Measurements from ENCODE around the gene PPP1R13B.
A peak's percentile ranks its signal among the peaks of the same experiment; 100 is the strongest.

PPP1R13B gene

GRCh38 chr14:103746701-103747100 lies 100.7 kb downstream of the PPP1R13B start:
- WGBS, 2 donors (ENCODE audit: extremely low coverage in 2 of 2, insufficient read length in 2 of 2, insufficient replicate concordance in 1 of 2), result no CpG with 5 or more reads among the region's 10 CpGs
- H3K9ac ChIP-seq (ENCODE audit: low read depth, low read length, poor library complexity), result no peak overlapping the region

GRCh38 chr14:103745424-103745823 lies 102.0 kb downstream of the PPP1R13B start:
- no CpG with 5 or more reads among the region's 5 CpGs for WGBS, 2 donors (ENCODE audit: extremely low coverage in 2 of 2, insufficient read length in 2 of 2, insufficient replicate concordance in 1 of 2)
- Histone ChIP-seq H3K4me1 (ENCODE audit: control insufficient read depth in 2 of 2, insufficient read depth in 1 of 2, low read depth in 1 of 2, low read length in 2 of 2) (no peaks in the 10 kb centered on the region), H2BK5ac (ENCODE audit: low read length) (no peak overlapping the region), H3K27ac (replicated peaks; ENCODE audit: low read length) (no peak overlapping the region), H3K9ac (ENCODE audit: low read depth, low read length, poor library complexity) (no peak overlapping the region), H4K8ac (ENCODE audit: low read depth, low read length) (no peak overlapping the region), H3K23ac (ENCODE audit: low read depth, low read length, poor library complexity) (no peak overlapping the region), H3K9me3 (replicated peaks in 1 of 2; ENCODE audit: control insufficient read depth in 2 of 2, insufficient read depth in 1 of 2, low read depth in 1 of 2, low read length in 2 of 2) (no peaks in the 10 kb centered on the region), H2BK120ac (ENCODE audit: low read depth, low read length) (no peak overlapping the region), H2BK15ac (ENCODE audit: low read length) (no peak overlapping the region), H3K27me3 (ENCODE audit: control insufficient read depth in 3 of 3, insufficient read depth in 3 of 3, low read depth in 1 of 3, low read length in 3 of 3) (no peaks in the 10 kb centered on the region), H3K4me2 (ENCODE audit: insufficient read depth, low read length, poor library complexity, severe bottlenecking) (no peak overlapping the region), H2BK12ac (ENCODE audit: low read length) (no peak overlapping the region), H3K14ac (ENCODE audit: low read length) (no peak overlapping the region), H4K91ac (ENCODE audit: low read depth, low read length, poor library complexity) (no peak overlapping the region), H3K79me1 (ENCODE audit: low read depth, low read length) (no peaks in the 10 kb centered on the region), H3K18ac (ENCODE audit: low read length) (no peak overlapping the region), H3K36me3 (replicated peaks in 1 of 2; ENCODE audit: control insufficient read depth in 2 of 2, insufficient read depth in 2 of 2, low read length in 2 of 2) (peaks cover 0 to 2% of the 10 kb centered on the region in 2 donors), H2AFZ (ENCODE audit: low read length) (no peak overlapping the region), H3K4ac (ENCODE audit: low read length) (no peak overlapping the region), H2AK5ac (ENCODE audit: low read depth, low read length) (no peak overlapping the region), H3K4me3 (ENCODE audit: low read length in 2 of 2) (no peak overlapping the region)
- DNase-seq (ENCODE audit: low spot score), result no peak

More at GRCh38 chr14:103746701-103747100, 100.7 kb downstream of the PPP1R13B start:
- Histone ChIP-seq H2BK120ac (ENCODE audit: low read depth, low read length) (no peak overlapping the region), H4K91ac (ENCODE audit: low read depth, low read length, poor library complexity) (no peak overlapping the region), H3K18ac (ENCODE audit: low read length) (no peak overlapping the region), H2BK12ac (ENCODE audit: low read length) (no peak overlapping the region), H2BK5ac (ENCODE audit: low read length) (no peak overlapping the region), H4K8ac (ENCODE audit: low read depth, low read length) (no peak overlapping the region), H3K4me1 (ENCODE audit: control insufficient read depth in 2 of 2, insufficient read depth in 1 of 2, low read depth in 1 of 2, low read length in 2 of 2) (no peaks in the 10 kb centered on the region), H3K36me3 (replicated peaks in 1 of 2; ENCODE audit: control insufficient read depth in 2 of 2, insufficient read depth in 2 of 2, low read length in 2 of 2) (peaks cover 0 to 2% of the 10 kb centered on the region in 2 donors), H3K27me3 (ENCODE audit: control insufficient read depth in 3 of 3, insufficient read depth in 3 of 3, low read depth in 1 of 3, low read length in 3 of 3) (no peaks in the 10 kb centered on the region), H2BK15ac (ENCODE audit: low read length) (no peak overlapping the region), H3K4me2 (ENCODE audit: insufficient read depth, low read length, poor library complexity, severe bottlenecking) (no peak overlapping the region), H2AK5ac (ENCODE audit: low read depth, low read length) (no peak overlapping the region), H3K14ac (ENCODE audit: low read length) (no peak overlapping the region), H3K27ac (replicated peaks; ENCODE audit: low read length) (no peak overlapping the region), H3K79me1 (ENCODE audit: low read depth, low read length) (no peaks in the 10 kb centered on the region), H3K23ac (ENCODE audit: low read depth, low read length, poor library complexity) (no peak overlapping the region), H3K4me3 (ENCODE audit: low read length in 2 of 2) (peak overlapping the region in 1 of 2 donors; percentile 43), H3K4ac (ENCODE audit: low read length) (no peak overlapping the region), H3K9me3 (replicated peaks in 1 of 2; ENCODE audit: control insufficient read depth in 2 of 2, insufficient read depth in 1 of 2, low read depth in 1 of 2, low read length in 2 of 2) (no peaks in the 10 kb centered on the region), H2AFZ (ENCODE audit: low read length) (no peak overlapping the region)
- no peak for DNase-seq (ENCODE audit: low spot score)

GRCh38 chr14:103744621-103745395 lies 102.6 kb downstream of the PPP1R13B start:
- H2AK5ac ChIP-seq (ENCODE audit: low read depth, low read length), result no peak overlapping the region
- H3K36me3 ChIP-seq (replicated peaks in 1 of 2; ENCODE audit: control insufficient read depth in 2 of 2, insufficient read depth in 2 of 2, low read length in 2 of 2), result peaks cover 0 to 2% of the 10 kb centered on the region in 2 donors
- H3K14ac ChIP-seq (ENCODE audit: low read length), result no peak overlapping the region
- no CpG with 5 or more reads among the region's 15 CpGs for WGBS, 2 donors (ENCODE audit: extremely low coverage in 2 of 2, insufficient read length in 2 of 2, insufficient replicate concordance in 1 of 2)
- H3K79me1 ChIP-seq (ENCODE audit: low read depth, low read length), result no peaks in the 10 kb centered on the region
- H3K4me3 ChIP-seq (ENCODE audit: low read length in 2 of 2), result no peak overlapping the region
- no peaks in the 10 kb centered on the region for H3K4me1 ChIP-seq (ENCODE audit: control insufficient read depth in 2 of 2, insufficient read depth in 1 of 2, low read depth in 1 of 2, low read length in 2 of 2)
- H2BK120ac ChIP-seq (ENCODE audit: low read depth, low read length), result no peak overlapping the region
- no peak overlapping the region for H3K4ac ChIP-seq (ENCODE audit: low read length)
- H2BK15ac ChIP-seq (ENCODE audit: low read length), result no peak overlapping the region
- H4K91ac ChIP-seq (ENCODE audit: low read depth, low read length, poor library complexity), result no peak overlapping the region
- no peak overlapping the region for H2BK5ac ChIP-seq (ENCODE audit: low read length)
- H3K27ac ChIP-seq (replicated peaks; ENCODE audit: low read length), result no peak overlapping the region
- no peaks in the 10 kb centered on the region for H3K9me3 ChIP-seq (replicated peaks in 1 of 2; ENCODE audit: control insufficient read depth in 2 of 2, insufficient read depth in 1 of 2, low read depth in 1 of 2, low read length in 2 of 2)
- H3K9ac ChIP-seq (ENCODE audit: low read depth, low read length, poor library complexity), result no peak overlapping the region
- H2BK12ac ChIP-seq (ENCODE audit: low read length), result no peak overlapping the region
- no peak overlapping the region for H3K18ac ChIP-seq (ENCODE audit: low read length)
- no peak overlapping the region for H4K8ac ChIP-seq (ENCODE audit: low read depth, low read length)
- no peak overlapping the region for H3K4me2 ChIP-seq (ENCODE audit: insufficient read depth, low read length, poor library complexity, severe bottlenecking)
- H3K23ac ChIP-seq (ENCODE audit: low read depth, low read length, poor library complexity), result no peak overlapping the region
- H3K27me3 ChIP-seq (ENCODE audit: control insufficient read depth in 3 of 3, insufficient read depth in 3 of 3, low read depth in 1 of 3, low read length in 3 of 3), result no peaks in the 10 kb centered on the region
- no peak overlapping the region for H2AFZ ChIP-seq (ENCODE audit: low read length)
- DNase-seq (ENCODE audit: low spot score), result no peak

- Histone ChIP-seq H3K27me3 (ENCODE audit: control insufficient read depth in 3 of 3, insufficient read depth in 3 of 3, low read depth in 1 of 3, low read length in 3 of 3) (no peaks in the 10 kb centered on the region), H2AFZ (ENCODE audit: low read length) (no peak overlapping the region), H2AK5ac (ENCODE audit: low read depth, low read length) (peak overlapping the region; percentile 43), H3K79me1 (ENCODE audit: low read depth, low read length) (no peaks in the 10 kb centered on the region), H3K36me3 (replicated peaks in 1 of 2; ENCODE audit: control insufficient read depth in 2 of 2, insufficient read depth in 2 of 2, low read length in 2 of 2) (peaks cover 0 to 5% of the 10 kb centered on the region in 2 donors), H2BK120ac (ENCODE audit: low read depth, low read length) (no peak overlapping the region), H3K4me1 (ENCODE audit: control insufficient read depth in 2 of 2, insufficient read depth in 1 of 2, low read depth in 1 of 2, low read length in 2 of 2) (no peaks in the 10 kb centered on the region), H3K4me2 (ENCODE audit: insufficient read depth, low read length, poor library complexity, severe bottlenecking) (no peak overlapping the region), H3K27ac (replicated peaks; ENCODE audit: low read length) (no peak overlapping the region), H3K23ac (ENCODE audit: low read depth, low read length, poor library complexity) (no peak overlapping the region), H3K14ac (ENCODE audit: low read length) (peak overlapping the region; percentile 14), H3K4ac (ENCODE audit: low read length) (no peak overlapping the region), H2BK12ac (ENCODE audit: low read length) (no peak overlapping the region), H3K4me3 (ENCODE audit: low read length in 2 of 2) (no peak overlapping the region), H4K8ac (ENCODE audit: low read depth, low read length) (no peak overlapping the region), H2BK15ac (ENCODE audit: low read length) (no peak overlapping the region), H4K91ac (ENCODE audit: low read depth, low read length, poor library complexity) (no peak overlapping the region), H3K18ac (ENCODE audit: low read length) (peak overlapping the region; percentile 2), H3K9me3 (replicated peaks in 1 of 2; ENCODE audit: control insufficient read depth in 2 of 2, insufficient read depth in 1 of 2, low read depth in 1 of 2, low read length in 2 of 2) (no peaks in the 10 kb centered on the region), H2BK5ac (ENCODE audit: low read length) (peak overlapping the region; percentile 71), H3K9ac (ENCODE audit: low read depth, low read length, poor library complexity) (no peak overlapping the region)
- DNase-seq (ENCODE audit: low spot score), result no peak
- no CpG with 5 or more reads among the region's 15 CpGs for WGBS, 2 donors (ENCODE audit: extremely low coverage in 2 of 2, insufficient read length in 2 of 2, insufficient replicate concordance in 1 of 2)
Observed at GRCh38 chr14:103743691-103744090, 103.7 kb downstream of the PPP1R13B start.
